HG03064 (cell line): Measurements from ENCODE around the gene PIK3R1.
"Not testable (repeated sequence)": the region's sequence is repeated elsewhere in the genome, so short reads cannot be mapped to it uniquely, and the experiment has no call there.

Source experiments
- ATAC-seq: cut with Tn5 transposase; IDR thresholded peaks from one replicate; pipeline ENCODE4 v1.9.1; 2021; ENCODE audit warnings: low read depth; ENCODE audit not compliant: unreplicated experiment

PIK3R1 gene

GRCh38 chr5:68225188-68225910, 9.8 kb downstream of the PIK3R1 start:
- no peak for ATAC-seq

- ATAC-seq: no peak
Measured at GRCh38 chr5:68225911-68226545, 10.5 kb downstream of the PIK3R1 start.

- ATAC-seq: no peak
Measured at GRCh38 chr5:68226546-68227073, 11.1 kb downstream of the PIK3R1 start.

GRCh38 chr5:68227532-68228160, 12.1 kb downstream of the PIK3R1 start:
- ATAC-seq: no peak

GRCh38 chr5:68229416-68229815, 13.9 kb downstream of the PIK3R1 start:
- ATAC-seq: no peak

- no peak for ATAC-seq
Measured at GRCh38 chr5:68230285-68230684, 14.7 kb downstream of the PIK3R1 start.

GRCh38 chr5:68231414-68232076, 16.0 kb downstream of the PIK3R1 start:
- no peak for ATAC-seq

GRCh38 chr5:68232277-68232676, 16.7 kb downstream of the PIK3R1 start:
- no peak for ATAC-seq

- ATAC-seq: no peak
Measured at GRCh38 chr5:68233075-68233474, 17.5 kb downstream of the PIK3R1 start.

GRCh38 chr5:68235229-68235628, 19.7 kb downstream of the PIK3R1 start:
- not testable (repeated sequence) for ATAC-seq

- ATAC-seq: no peak
Measured at GRCh38 chr5:68237715-68238114, 22.2 kb downstream of the PIK3R1 start.

- ATAC-seq: peak; percentile 85
Measured at GRCh38 chr5:68239487-68239886, 23.9 kb downstream of the PIK3R1 start.

- ATAC-seq: peak; percentile 68
Measured at GRCh38 chr5:68240202-68240601, 24.6 kb downstream of the PIK3R1 start.

GRCh38 chr5:68240771-68241170, 25.2 kb downstream of the PIK3R1 start:
- no peak for ATAC-seq

GRCh38 chr5:68242743-68243142, 27.2 kb downstream of the PIK3R1 start:
- ATAC-seq: no peak

- no peak for ATAC-seq
Measured at GRCh38 chr5:68243251-68243650, 27.7 kb downstream of the PIK3R1 start.

GRCh38 chr5:68243681-68244080, 28.1 kb downstream of the PIK3R1 start:
- ATAC-seq: no peak

GRCh38 chr5:68245319-68245718, 29.8 kb downstream of the PIK3R1 start:
- no peak for ATAC-seq

- ATAC-seq: no peak
Measured at GRCh38 chr5:68246802-68247201, 31.2 kb downstream of the PIK3R1 start.

GRCh38 chr5:68247627-68248026, 32.1 kb downstream of the PIK3R1 start:
- ATAC-seq: no peak

GRCh38 chr5:68248896-68249295, 33.3 kb downstream of the PIK3R1 start:
- ATAC-seq: no peak
